IPS-20b (cell line): ENCODE results near the gene C12orf75.
A peak's percentile ranks its signal among the peaks of the same experiment; 100 is the strongest.

Source experiments
- H3K27ac ChIP-seq: one replicate; pipeline ENCODE4 v1.5.1; 2013; ENCODE audit warnings: low read length
- H3K27me3 ChIP-seq: 2 replicates; pipeline ENCODE4 v1.6.1; 2013; ENCODE audit warnings: mild to moderate bottlenecking, low read length, inconsistent platforms; ENCODE audit not compliant: insufficient read depth
- H3K36me3 ChIP-seq: 2 replicates; pipeline ENCODE4 v1.6.1; 2013; ENCODE audit warnings: low read depth, mild to moderate bottlenecking, inconsistent platforms, low read length, moderate library complexity; ENCODE audit not compliant: insufficient read depth
- H3K4me1 ChIP-seq: 2 replicates; pipeline ENCODE4 v1.6.1; 2013; ENCODE audit warnings: mild to moderate bottlenecking, control low read depth, inconsistent platforms, low read length, moderate library complexity; ENCODE audit not compliant: insufficient read depth
- H3K4me3 ChIP-seq: 2 replicates; pipeline ENCODE4 v1.5.1; 2013; ENCODE audit warnings: mild to moderate bottlenecking, low read length, inconsistent platforms
- H3K9ac ChIP-seq: 2 replicates; pipeline ENCODE4 v1.6.1; 2013; ENCODE audit warnings: low read depth, mild to moderate bottlenecking, inconsistent platforms, low read length, moderate library complexity
- H3K9me3 ChIP-seq: 2 replicates; pipeline ENCODE4 v1.6.1; 2013; ENCODE audit warnings: mild to moderate bottlenecking, low read depth, low read length, inconsistent platforms; ENCODE audit not compliant: insufficient read depth

The C12orf75 gene

DNA sequence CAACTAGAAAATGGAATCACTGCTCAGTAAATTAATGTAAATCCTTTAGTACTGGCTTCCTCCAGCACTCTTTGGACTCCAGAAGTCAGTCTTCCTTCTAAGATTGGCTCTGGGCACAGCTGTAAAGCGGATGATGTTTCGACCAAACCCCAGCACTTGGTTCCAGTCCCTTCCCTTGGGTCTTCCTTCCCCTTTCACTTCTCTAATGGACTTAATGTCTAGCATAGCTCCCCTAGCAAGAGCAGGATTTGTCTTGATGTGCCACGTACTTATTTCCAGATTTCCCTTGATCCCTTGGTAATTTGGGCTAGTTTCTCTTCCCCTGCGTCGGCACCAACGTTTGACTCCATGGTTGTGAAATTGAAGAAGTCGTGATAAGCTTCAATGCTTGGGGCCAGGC is 28.3 kb downstream of the C12orf75 start:
- H3K4me3 ChIP-seq = no peak overlapping the region

DNA sequence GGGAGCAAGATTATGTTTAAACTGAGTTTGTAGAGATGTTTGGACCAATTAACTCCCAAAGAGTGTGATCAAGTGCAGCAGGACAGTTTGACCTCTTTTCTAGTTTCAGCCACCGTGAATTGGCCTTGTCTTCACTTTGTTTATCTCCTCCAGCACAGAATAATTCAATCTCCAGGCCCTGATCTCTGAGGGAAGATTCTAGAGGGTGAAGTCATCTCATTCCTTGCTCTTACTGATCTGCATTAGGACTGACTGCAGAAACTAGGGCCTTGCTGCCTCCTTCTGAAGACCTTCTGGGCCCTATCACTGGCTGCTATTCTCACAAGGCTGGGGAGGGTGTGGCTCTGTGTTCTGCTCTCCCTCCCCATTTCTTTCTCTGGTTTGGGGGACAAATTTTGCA is 29.4 kb downstream of the C12orf75 start:
- no peak overlapping the region for H3K27ac ChIP-seq
- no peaks in the 10 kb centered on the region for H3K27me3 ChIP-seq
- no peak overlapping the region for H3K4me3 ChIP-seq
- no peaks in the 10 kb centered on the region for H3K36me3 ChIP-seq
- no peaks in the 10 kb centered on the region for H3K9me3 ChIP-seq
- H3K4me1 ChIP-seq = no peaks in the 10 kb centered on the region
- no peak overlapping the region for H3K9ac ChIP-seq

More for the DNA sequence above, 28.3 kb downstream of the C12orf75 start:
- no peak overlapping the region for H3K9ac ChIP-seq
- H3K4me1 ChIP-seq = no peaks in the 10 kb centered on the region
- H3K27ac ChIP-seq = no peak overlapping the region
- H3K36me3 ChIP-seq = no peaks in the 10 kb centered on the region
- H3K27me3 ChIP-seq = no peaks in the 10 kb centered on the region
- no peaks in the 10 kb centered on the region for H3K9me3 ChIP-seq

DNA sequence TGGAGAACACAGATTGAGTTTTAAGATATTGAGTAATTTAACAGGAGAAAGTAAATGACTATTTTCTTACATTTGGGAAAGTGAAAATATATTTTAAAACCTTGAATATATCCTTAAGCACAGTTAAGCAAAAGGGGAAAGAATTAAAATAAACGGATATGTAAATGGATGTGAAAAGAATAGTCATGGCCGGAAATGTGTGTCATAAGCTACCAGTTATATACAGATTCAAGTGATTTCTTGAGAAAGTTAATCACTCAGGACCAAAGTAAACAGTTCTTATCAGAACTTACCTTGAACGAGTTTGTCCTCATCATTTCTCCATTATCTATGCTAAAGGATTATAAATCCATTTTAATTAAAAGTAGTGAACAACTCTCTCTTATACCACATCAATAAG is 33.4 kb downstream of the C12orf75 start:
- H3K4me3 ChIP-seq = no peak overlapping the region
- H3K9me3 ChIP-seq = no peaks in the 10 kb centered on the region
- no peaks in the 10 kb centered on the region for H3K36me3 ChIP-seq
- no peak overlapping the region for H3K9ac ChIP-seq
- H3K4me1 ChIP-seq = peaks cover 18% of the 10 kb centered on the region; the same call in 1 of the 2 replicates
- no peak overlapping the region for H3K27ac ChIP-seq
- no peaks in the 10 kb centered on the region for H3K27me3 ChIP-seq

DNA sequence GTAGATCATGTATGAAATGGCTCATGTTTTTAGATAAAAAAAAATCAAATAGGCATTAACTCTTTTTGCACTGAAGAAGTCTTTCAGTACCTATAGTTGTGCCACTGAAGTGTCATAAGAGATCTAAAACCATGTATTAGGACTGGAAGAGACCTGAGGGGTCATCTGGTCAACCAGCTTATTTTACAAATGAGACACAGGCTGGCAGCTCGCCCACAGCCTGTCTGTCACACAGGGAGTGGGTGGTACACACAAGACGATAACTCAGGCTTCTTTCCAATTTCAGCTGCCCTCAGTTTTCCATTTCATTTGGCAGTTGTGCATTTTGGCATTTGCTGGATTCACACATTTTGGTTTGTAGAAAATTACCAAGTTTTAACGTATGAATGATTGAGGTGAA is 34.7 kb downstream of the C12orf75 start:
- Histone ChIP-seq H3K36me3 (no peaks in the 10 kb centered on the region), H3K4me3 (no peak overlapping the region), H3K9me3 (no peaks in the 10 kb centered on the region), H3K27ac (no peak overlapping the region), H3K9ac (no peak overlapping the region), H3K27me3 (no peaks in the 10 kb centered on the region), H3K4me1 (peaks cover 21% of the 10 kb centered on the region; the same call in 1 of the 2 replicates)

DNA sequence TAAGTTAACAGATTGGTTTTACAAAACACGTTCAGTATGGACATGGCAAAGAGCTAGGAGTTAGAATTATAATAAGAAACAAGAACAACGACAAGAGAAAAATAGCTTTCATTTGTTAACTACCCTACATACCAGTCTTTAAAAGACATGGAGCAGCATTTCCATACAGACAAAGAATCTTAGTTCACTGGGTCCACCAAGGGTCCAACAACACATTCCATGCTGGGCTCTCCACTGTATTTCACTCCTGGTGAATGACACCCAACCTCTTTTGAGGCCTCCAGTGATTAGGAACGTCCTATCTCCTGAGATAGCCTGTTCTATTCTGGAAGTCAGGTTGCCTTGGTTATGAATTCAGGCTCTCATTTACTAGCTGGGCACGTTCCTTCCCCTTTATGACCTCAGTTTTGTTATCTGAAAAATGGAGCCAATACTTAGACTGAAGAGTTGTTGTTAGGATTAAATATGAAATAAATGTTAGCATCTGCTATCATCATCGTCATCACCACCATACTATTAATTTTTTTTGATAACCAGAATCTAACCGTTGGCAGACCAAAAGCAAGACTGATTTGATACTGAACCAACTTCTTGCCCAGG is 37.7 kb downstream of the C12orf75 start:
- Histone ChIP-seq H3K9ac (peak overlapping the region; percentile 35; the same call in 1 of the 2 replicates), H3K4me1 (peaks cover 26% of the 10 kb centered on the region; the same call in 1 of the 2 replicates)

DNA sequence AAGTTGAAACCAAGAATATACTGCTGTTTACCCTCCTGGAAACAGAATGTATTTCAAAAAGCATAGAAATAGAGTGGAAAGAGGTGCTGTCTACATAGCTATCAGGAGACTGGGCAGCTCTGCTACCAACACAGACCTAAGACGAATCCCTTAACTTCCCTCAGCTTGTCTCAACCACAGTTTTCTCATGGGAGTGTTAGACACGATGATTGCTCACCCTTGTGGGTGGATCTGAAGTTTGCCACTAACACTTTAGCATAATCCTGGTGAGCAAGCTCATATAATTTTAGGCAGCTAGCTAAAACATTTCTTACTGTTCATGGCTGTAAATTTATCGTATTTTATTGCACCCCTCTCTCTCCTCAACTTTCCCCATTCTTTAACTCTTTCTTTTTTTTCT is 38.5 kb downstream of the C12orf75 start:
- Histone ChIP-seq H3K9ac (peak overlapping the region; percentile 8; the same call in 1 of the 2 replicates), H3K27ac (no peak overlapping the region), H3K4me1 (peaks cover 26% of the 10 kb centered on the region; the same call in 1 of the 2 replicates), H3K36me3 (no peaks in the 10 kb centered on the region), H3K9me3 (no peaks in the 10 kb centered on the region), H3K4me3 (no peak overlapping the region), H3K27me3 (no peaks in the 10 kb centered on the region)

More for the DNA sequence above, 37.7 kb downstream of the C12orf75 start:
- H3K36me3 ChIP-seq = no peaks in the 10 kb centered on the region
- no peaks in the 10 kb centered on the region for H3K9me3 ChIP-seq
- no peaks in the 10 kb centered on the region for H3K27me3 ChIP-seq
- peak overlapping the region; percentile 48; the same call in 1 of the 2 replicates for H3K4me3 ChIP-seq
- H3K27ac ChIP-seq = peak overlapping the region; percentile 20

DNA sequence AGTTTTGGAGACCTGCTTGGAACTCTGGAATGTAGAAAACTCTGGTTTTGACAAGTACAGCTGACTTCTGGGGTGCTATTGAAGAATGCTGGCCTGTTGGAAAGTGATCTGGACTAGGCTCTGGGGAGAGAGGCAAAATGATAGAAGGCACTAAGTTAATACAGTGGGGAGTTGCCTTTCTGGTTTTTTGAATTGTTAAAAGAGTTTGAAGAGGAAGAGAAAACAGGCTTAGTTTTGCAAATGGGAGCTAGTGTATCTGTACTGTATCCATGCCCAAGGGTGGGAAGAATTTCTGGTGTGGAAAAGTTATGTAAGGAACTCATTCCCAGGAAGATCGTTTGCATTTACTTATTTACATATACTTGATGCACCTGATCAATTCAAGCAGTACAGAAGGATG is 43.8 kb downstream of the C12orf75 start:
- Histone ChIP-seq H3K9me3 (no peaks in the 10 kb centered on the region), H3K36me3 (no peaks in the 10 kb centered on the region), H3K9ac (no peak overlapping the region), H3K4me1 (peaks cover 10% of the 10 kb centered on the region; the same call in 1 of the 2 replicates), H3K27ac (no peak overlapping the region), H3K4me3 (no peak overlapping the region), H3K27me3 (no peaks in the 10 kb centered on the region)

DNA sequence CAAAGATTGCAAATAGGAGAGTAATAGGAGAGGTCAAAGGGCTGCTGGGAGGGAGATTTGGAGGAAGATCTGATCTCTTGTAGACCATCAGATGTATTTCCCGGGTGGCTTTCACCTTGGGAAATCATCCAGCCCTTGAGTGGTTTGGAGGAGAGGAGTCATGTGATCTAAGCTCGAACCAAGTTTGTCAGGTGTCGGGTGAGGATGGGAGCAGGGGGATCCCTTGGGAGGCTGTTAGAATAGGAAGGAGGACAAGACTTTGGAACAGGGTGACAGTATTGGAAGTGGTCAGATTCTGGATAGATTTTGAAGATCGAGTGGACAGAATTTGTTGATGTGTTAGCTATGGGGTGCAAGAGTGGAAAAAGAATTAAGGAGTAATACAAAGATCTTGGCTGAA is 46.6 kb downstream of the C12orf75 start:
- no peaks in the 10 kb centered on the region for H3K9me3 ChIP-seq
- no peak overlapping the region for H3K27ac ChIP-seq
- H3K4me3 ChIP-seq = no peak overlapping the region
- H3K27me3 ChIP-seq = no peaks in the 10 kb centered on the region
- no peaks in the 10 kb centered on the region for H3K36me3 ChIP-seq
- H3K9ac ChIP-seq = no peak overlapping the region
- peaks cover 5% of the 10 kb centered on the region; the same call in 1 of the 2 replicates for H3K4me1 ChIP-seq

DNA sequence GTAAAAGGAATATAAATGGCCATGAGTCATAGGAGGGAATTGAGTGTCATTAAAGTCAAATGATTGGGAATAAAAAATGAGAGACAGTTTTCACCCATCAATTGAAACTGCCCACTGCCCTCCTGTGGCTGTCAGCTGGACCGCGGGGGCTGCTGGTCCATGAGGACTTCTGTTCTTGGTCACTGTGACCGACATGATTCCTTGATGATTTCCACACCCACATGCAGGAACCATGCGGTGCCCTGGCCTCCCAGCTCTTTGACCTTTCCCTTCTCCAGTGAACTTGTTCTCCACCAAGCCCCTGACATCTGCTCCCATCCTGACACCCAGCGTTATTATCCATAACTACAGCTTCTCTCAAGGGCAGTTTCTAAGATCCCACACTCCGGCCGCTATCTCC is 48.4 kb downstream of the C12orf75 start:
- H3K9ac ChIP-seq = no peak overlapping the region
- no peak overlapping the region for H3K4me3 ChIP-seq
- no peak overlapping the region for H3K27ac ChIP-seq
- peaks cover 5% of the 10 kb centered on the region; the same call in 1 of the 2 replicates for H3K4me1 ChIP-seq
- H3K36me3 ChIP-seq = no peaks in the 10 kb centered on the region
- no peaks in the 10 kb centered on the region for H3K9me3 ChIP-seq
- no peaks in the 10 kb centered on the region for H3K27me3 ChIP-seq

DNA sequence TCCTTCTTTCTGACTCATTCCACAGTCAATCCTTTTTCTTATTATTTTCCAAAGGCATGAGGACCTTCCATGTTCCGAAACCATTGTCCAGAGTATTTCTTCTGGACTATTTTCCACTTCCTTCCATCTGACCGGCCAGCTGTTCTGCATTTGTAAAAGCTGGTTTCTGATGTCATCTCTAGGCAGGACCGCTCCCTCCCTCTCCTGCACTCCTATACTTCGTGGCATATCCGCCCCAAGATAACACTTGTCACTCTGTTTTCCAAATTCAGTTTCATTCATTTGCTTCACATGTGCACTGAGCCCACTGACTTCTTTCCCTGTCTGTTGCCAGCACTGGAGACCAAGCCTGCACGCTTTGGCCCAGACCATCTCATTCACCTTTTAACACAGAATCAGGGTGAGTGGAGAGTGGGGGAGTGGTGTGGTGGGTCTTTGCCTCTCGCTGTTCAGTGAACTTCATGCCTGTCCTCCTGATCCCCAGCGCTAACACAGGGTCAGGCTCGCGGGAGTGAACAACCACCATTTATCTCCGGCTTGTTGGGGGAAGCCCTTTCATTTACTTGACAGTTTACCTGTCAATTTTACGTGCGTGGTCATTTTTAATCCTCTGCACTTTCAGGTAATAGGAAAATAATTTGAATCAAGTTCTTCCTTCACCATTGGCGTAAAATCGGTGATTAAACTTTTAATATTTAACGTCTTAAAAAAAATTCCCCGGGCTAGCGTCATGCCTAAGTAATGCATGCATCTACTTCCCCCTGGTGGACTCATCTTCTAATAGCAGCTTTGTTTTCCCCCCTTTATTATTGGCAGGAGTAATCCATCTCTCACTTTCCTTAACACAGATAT is 52.5 kb downstream of the C12orf75 start:
- no peaks in the 10 kb centered on the region for H3K4me1 ChIP-seq
- H3K36me3 ChIP-seq = no peaks in the 10 kb centered on the region
- H3K27me3 ChIP-seq = no peaks in the 10 kb centered on the region
- no peaks in the 10 kb centered on the region for H3K9me3 ChIP-seq
- H3K9ac ChIP-seq = no peak overlapping the region
- no peak overlapping the region for H3K27ac ChIP-seq
- peak overlapping the region; percentile 52 for H3K4me3 ChIP-seq

DNA sequence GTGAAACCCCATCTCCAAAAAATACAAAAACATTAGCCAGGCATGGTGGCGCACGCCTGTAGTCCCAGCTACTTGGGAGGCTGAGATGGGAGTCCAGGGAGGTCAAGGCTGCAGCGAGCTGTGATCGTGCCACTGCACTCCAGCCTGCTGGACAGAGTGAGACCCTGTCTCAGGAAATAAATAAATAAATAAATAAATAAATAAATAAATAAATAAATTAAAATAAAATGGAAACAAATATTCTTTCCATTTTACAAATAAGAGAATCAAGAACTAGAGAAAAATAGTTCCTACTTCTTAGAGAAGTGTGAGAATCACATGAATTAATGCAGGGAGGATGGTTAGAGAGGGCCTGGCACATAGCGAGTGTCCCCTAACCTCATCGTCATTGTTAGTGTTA is 53.7 kb downstream of the C12orf75 start:
- Histone ChIP-seq H3K27ac (no peak overlapping the region), H3K36me3 (no peaks in the 10 kb centered on the region), H3K9ac (no peak overlapping the region), H3K9me3 (no peaks in the 10 kb centered on the region), H3K27me3 (no peaks in the 10 kb centered on the region), H3K4me1 (no peaks in the 10 kb centered on the region), H3K4me3 (no peak overlapping the region)
